ENCODE data around the gene DDX39B.
A peak's percentile ranks its signal among the peaks of the same experiment; 100 is the strongest.

The DDX39B gene

GRCh38 chr6:31558631-31559500, 17.1 kb upstream of the DDX39B start:
- no peak for TF ChIP-seq FOXM1 (IDR thresholded peaks at IDR 0.05; ENCODE audit: borderline replicate concordance, low read depth)
- TF ChIP-seq CEBPB (IDR thresholded peaks at IDR 0.05): no peak
- no peak for TF ChIP-seq ZBTB7A (IDR thresholded peaks at IDR 0.05; ENCODE audit: low read depth)

DNA sequence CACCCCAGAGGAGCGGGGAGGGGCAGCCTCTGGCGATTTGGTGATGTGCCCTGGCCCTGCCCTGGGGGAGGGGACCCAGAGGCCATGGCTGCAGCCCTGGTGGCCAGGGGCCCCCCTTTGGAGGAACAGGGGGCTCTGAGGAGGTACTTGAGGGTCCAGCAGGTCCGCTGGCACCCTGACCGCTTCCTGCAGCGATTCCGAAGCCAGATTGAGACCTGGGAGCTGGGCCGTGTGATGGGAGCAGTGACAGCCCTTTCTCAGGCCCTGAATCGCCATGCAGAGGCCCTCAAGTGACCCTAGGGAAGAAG, 16.5 kb upstream of the DDX39B start:
- TF ChIP-seq TCF12 (IDR thresholded peaks at IDR 0.05; ENCODE audit: low read depth): no peak
- TF ChIP-seq CEBPB (IDR thresholded peaks at IDR 0.05): no peak

DNA sequence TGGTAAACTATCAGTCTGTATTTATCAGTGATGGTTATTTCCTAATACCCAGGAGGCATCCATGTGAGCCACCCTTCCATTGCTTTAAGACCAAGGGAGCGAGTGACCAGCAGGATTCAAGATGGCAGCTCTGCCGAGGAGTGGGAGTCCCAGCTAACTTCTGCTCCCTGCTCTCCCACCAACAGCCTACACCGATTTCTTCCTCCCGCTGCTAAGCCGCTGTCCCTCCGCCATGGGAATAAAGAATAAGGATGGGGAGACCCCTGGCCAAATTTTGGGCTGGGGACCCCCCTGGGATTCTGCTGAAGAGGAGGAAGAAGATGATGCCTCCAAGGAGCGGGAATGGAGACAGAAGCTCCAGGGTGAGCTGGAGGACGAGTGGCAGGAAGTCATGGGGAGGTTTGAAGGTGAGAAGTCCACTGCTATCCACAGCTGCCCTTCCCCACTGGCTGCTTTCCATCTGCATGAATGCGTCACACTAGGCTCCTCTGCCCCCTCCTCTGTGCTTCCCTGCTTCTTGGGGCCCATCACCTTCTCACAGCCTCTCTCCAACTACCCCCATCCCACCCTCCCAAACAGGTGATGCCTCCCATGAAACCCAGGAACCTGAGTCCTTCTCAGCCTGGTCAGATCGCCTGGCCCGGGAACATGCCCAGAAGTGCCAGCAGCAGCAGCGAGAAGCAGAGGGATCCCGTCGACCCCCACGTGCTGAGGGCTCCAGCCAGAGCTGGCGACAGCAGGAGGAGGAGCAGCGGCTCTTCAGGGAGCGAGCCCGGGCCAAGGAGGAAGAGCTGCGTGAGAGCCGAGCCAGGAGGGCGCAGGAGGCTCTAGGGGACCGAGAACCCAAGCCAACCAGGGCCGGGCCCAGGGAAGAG, 15.9 kb upstream of the DDX39B start:
- TF ChIP-seq RAD21 (IDR thresholded peaks at IDR 0.05; ENCODE audit: low read depth): no peak
- TF ChIP-seq EP300 (IDR thresholded peaks at IDR 0.05; ENCODE audit: borderline replicate concordance): no peak
- TF ChIP-seq TCF12 (IDR thresholded peaks at IDR 0.05; ENCODE audit: low read depth): no peak

- TF ChIP-seq, protein P1, sequence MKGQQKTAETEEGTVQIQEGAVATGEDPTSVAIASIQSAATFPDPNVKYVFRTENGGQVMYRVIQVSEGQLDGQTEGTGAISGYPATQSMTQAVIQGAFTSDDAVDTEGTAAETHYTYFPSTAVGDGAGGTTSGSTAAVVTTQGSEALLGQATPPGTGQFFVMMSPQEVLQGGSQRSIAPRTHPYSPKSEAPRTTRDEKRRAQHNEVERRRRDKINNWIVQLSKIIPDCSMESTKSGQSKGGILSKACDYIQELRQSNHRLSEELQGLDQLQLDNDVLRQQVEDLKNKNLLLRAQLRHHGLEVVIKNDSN (IDR thresholded peaks at IDR 0.05): no peak
- no peak for TF ChIP-seq MAX (IDR thresholded peaks at IDR 0.05)
- TF ChIP-seq CEBPB (IDR thresholded peaks at IDR 0.05): no peak
- TF ChIP-seq YY1 (IDR thresholded peaks at IDR 0.05; ENCODE audit: low read depth): no peak
- TF ChIP-seq TEAD4 (IDR thresholded peaks at IDR 0.05): no peak
- TF ChIP-seq TAF1 (IDR thresholded peaks at IDR 0.05; ENCODE audit: low read depth): no peak
- no peak for TF ChIP-seq NFIC (IDR thresholded peaks at IDR 0.05)
- no peak for TF ChIP-seq FOXM1 (IDR thresholded peaks at IDR 0.05; ENCODE audit: borderline replicate concordance, low read depth)
- no peak for TF ChIP-seq CREB1 (IDR thresholded peaks at IDR 0.05; ENCODE audit: low read depth)
- no peak for TF ChIP-seq RAD21 (IDR thresholded peaks at IDR 0.05; ENCODE audit: low read depth)
Measured at GRCh38 chr6:31556307-31556706, 14.5 kb upstream of the DDX39B start.

- peak; percentile 23; the same call in 1 of the 2 replicates for TF ChIP-seq RAD21 (IDR thresholded peaks at IDR 0.05; ENCODE audit: low read depth)
Measured at GRCh38 chr6:31551371-31551770, 9.6 kb upstream of the DDX39B start.

GRCh38 chr6:31548544-31548873, 6.7 kb upstream of the DDX39B start:
- TF ChIP-seq ZBTB7A (IDR thresholded peaks at IDR 0.05; ENCODE audit: low read depth) (no peak), TAF1 (IDR thresholded peaks at IDR 0.05; ENCODE audit: low read depth) (no peak), EGR1 (IDR thresholded peaks at IDR 0.05) (no peak), TCF12 (IDR thresholded peaks at IDR 0.05; ENCODE audit: low read depth) (no peak), MAX (IDR thresholded peaks at IDR 0.05) (no peak), TEAD4 (IDR thresholded peaks at IDR 0.05) (no peak), EP300 (IDR thresholded peaks at IDR 0.05; ENCODE audit: borderline replicate concordance) (no peak), YY1 (IDR thresholded peaks at IDR 0.05; ENCODE audit: low read depth) (no peak), CREB1 (IDR thresholded peaks at IDR 0.05; ENCODE audit: low read depth) (no peak), NFIC (IDR thresholded peaks at IDR 0.05) (no peak), FOXM1 (IDR thresholded peaks at IDR 0.05; ENCODE audit: borderline replicate concordance, low read depth) (no peak)
- TF ChIP-seq, protein P1 (IDR thresholded peaks at IDR 0.05): no peak
- TF ChIP-seq, protein P2, sequence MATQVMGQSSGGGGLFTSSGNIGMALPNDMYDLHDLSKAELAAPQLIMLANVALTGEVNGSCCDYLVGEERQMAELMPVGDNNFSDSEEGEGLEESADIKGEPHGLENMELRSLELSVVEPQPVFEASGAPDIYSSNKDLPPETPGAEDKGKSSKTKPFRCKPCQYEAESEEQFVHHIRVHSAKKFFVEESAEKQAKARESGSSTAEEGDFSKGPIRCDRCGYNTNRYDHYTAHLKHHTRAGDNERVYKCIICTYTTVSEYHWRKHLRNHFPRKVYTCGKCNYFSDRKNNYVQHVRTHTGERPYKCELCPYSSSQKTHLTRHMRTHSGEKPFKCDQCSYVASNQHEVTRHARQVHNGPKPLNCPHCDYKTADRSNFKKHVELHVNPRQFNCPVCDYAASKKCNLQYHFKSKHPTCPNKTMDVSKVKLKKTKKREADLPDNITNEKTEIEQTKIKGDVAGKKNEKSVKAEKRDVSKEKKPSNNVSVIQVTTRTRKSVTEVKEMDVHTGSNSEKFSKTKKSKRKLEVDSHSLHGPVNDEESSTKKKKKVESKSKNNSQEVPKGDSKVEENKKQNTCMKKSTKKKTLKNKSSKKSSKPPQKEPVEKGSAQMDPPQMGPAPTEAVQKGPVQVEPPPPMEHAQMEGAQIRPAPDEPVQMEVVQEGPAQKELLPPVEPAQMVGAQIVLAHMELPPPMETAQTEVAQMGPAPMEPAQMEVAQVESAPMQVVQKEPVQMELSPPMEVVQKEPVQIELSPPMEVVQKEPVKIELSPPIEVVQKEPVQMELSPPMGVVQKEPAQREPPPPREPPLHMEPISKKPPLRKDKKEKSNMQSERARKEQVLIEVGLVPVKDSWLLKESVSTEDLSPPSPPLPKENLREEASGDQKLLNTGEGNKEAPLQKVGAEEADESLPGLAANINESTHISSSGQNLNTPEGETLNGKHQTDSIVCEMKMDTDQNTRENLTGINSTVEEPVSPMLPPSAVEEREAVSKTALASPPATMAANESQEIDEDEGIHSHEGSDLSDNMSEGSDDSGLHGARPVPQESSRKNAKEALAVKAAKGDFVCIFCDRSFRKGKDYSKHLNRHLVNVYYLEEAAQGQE (IDR thresholded peaks at IDR 0.05; ENCODE audit: low read depth): no peak

- TF ChIP-seq ZBTB7A (IDR thresholded peaks at IDR 0.05; ENCODE audit: low read depth): no peak
- TF ChIP-seq TCF12 (IDR thresholded peaks at IDR 0.05; ENCODE audit: low read depth): no peak
- no peak for TF ChIP-seq EGR1 (IDR thresholded peaks at IDR 0.05)
- TF ChIP-seq, protein P1 (IDR thresholded peaks at IDR 0.05): no peak
- no peak for TF ChIP-seq YY1 (IDR thresholded peaks at IDR 0.05; ENCODE audit: low read depth)
- TF ChIP-seq CEBPB (IDR thresholded peaks at IDR 0.05): no peak
- TF ChIP-seq, protein P2 (IDR thresholded peaks at IDR 0.05; ENCODE audit: low read depth): no peak
- TF ChIP-seq MAX (IDR thresholded peaks at IDR 0.05): no peak
- TF ChIP-seq NFIC (IDR thresholded peaks at IDR 0.05): no peak
- TF ChIP-seq TEAD4 (IDR thresholded peaks at IDR 0.05): no peak
- TF ChIP-seq CREB1 (IDR thresholded peaks at IDR 0.05; ENCODE audit: low read depth): no peak
- TF ChIP-seq RAD21 (IDR thresholded peaks at IDR 0.05; ENCODE audit: low read depth): no peak
- TF ChIP-seq FOXM1 (IDR thresholded peaks at IDR 0.05; ENCODE audit: borderline replicate concordance, low read depth): no peak
- TF ChIP-seq EP300 (IDR thresholded peaks at IDR 0.05; ENCODE audit: borderline replicate concordance): no peak
- TF ChIP-seq TAF1 (IDR thresholded peaks at IDR 0.05; ENCODE audit: low read depth): no peak
Measured at GRCh38 chr6:31547727-31548543, 6.1 kb upstream of the DDX39B start.
